GM18909 (cell line): ENCODE data around the gene AOPEP.
"Not testable (repeated sequence)": the region's sequence is repeated elsewhere in the genome, so short reads cannot be mapped to it uniquely, and the experiment has no call there.

Experiments
- ATAC-seq: cut with Tn5 transposase; IDR thresholded peaks from one replicate; pipeline ENCODE4 v1.9.1; 2021; ENCODE audit warnings: mild to moderate bottlenecking; ENCODE audit not compliant: unreplicated experiment, poor library complexity

Gene AOPEP

DNA sequence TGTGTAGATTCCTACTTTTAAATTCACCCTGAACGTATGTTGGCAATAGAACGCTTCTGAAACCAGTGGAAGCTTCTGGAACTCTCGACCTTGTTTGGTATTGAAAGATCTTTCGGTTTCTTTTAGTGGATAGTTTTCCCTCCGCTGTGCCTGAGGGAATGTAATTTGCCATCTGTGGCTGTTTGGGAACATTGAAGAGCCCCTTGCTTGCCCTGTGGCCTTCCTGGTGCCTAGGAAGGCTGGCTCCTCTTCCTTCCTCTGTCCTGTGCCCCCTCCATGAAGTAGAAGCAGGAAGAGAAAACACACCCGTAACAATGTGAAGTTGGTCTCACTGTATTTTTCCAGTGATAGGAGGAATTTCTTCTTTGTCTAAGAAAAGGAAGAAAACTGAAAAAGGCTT is 274.3 kb downstream of the AOPEP start:
- ATAC-seq = no peak

DNA sequence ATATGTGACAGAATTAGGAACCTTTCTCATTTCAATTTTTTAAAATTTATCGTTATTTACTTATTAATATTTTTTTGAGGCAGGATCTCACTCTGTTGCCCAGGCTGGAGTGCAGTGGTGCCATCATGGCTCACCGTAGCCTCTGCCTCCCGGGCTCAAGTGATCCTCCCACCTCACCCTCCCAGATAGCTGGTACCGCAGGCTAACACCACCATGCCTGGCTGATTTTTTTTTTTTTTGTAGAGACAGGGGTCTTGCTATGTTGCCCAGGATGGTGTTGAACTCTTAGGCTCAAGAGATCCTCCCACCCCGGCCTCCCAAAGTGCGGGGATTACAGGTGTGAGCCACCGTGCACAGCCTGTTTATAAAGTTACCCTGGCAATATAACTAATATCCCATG is 275.2 kb downstream of the AOPEP start:
- no peak for ATAC-seq

DNA sequence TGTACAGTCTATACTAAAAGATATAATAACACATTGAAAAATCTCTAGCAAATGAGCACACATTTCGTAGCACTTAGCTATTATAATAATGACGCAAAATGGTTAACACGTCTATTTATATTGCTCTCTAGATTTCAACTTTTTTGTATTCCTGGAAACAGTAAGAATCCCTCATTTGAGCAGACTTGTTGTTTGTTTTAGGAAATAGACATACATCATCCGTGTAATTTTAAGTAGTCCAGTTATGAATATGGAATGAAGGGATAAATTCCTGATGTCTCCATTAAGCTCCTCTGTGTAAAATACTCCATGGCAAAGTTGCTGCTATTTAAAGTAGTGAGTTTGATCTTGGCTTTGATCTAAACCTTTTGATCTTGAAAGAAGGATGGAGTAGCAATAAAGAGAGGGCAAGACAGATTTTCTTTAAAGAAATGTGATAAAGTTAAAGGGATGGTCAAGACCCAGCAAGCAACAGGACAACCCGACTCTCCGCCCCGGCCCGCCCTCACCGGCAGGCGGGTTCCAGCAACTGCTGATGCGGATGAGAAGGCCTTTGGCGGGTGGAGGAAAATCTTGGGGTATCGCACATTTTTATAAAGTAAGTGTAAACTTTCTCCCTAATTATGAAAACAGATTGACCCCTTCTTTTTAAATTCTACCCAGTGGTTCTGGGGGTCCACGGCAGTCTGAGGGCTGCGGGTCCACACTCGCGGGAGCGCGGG is 277.4 kb downstream of the AOPEP start:
- ATAC-seq = peak; percentile 26

DNA sequence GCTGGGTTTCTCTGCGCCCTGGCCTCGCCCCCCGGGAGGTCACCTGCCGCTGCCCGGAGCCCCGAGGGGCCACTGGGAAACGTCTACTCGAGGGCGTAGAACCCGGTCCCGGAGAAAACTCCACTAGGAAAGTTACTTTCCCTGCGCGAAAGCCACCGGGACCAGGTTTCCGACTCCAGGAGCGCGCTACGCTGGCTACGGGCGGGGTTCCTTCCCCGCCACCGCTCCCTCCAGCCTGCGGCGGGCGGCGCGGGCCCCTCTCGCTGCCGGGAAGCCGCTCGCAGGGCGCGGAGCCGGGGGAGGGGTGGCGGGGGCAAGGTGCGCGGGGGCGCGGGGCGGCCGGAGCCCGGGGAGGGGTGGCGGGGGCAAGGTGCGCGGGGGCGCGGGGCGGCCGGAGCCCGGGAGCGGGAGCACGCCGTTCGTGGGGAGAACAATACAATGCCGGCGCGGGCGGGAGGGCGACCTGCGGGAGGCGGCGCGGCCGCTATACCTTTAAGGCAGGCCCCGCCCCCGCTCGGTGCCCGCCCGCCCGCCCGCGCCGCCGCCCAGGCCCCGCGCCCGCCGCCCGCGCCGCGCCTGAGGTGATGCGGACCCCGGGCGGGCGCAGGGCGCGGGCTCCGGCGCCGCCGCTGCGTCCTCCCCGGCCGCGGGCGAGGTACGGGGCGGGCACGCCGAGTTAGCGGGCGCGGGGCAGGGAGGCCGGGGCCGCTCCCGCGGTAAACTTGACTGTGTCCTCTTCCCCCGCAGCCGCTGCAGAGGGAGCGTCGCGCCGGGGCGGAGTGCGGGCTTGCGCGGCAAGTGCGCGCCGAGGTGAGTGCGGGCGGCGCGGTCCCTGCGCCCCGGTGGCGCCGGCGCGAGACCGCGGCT is 278.1 kb downstream of the AOPEP start:
- ATAC-seq = peak; percentile 58

DNA sequence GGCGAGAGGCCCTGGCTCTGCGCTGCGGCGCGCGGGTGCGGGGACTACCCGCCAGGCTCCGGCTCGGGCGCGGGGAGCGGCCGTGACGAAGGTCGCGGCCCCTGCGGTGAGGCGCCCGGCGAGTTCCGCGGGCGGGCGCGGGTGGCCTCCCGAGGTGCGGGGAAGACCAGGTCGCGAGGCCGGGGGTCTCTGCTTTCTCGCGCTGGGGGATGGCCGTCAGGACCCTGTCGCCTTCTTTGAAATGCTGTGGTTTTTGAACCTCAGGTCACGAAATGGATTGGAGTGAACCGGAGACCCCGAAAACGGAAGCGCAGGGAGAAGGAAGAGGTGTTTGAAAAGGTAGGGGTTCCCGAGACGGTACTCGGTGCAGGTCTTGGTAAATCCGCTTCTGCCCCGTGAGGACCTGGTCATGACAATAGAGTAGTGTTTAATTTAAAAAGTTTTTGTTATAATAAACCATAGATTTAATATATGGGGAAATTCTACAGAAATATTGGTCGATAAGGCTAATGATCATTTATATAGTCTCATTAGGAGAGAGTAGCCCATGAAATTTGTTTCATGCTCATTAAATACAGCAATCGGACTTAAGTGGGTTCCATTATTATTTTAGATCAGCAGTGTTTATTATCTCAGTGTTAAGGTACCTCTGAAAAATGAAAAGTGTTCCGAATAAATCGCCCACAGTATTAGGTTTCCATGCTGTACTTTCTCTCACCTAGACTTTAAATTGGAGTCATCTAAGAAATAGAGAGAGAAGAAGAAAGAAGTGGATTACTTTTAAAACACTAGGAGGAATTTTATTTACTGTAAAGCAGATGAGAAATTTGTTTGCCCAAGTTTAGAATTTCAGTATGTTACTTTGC is 279.0 kb downstream of the AOPEP start:
- ATAC-seq = no peak

DNA sequence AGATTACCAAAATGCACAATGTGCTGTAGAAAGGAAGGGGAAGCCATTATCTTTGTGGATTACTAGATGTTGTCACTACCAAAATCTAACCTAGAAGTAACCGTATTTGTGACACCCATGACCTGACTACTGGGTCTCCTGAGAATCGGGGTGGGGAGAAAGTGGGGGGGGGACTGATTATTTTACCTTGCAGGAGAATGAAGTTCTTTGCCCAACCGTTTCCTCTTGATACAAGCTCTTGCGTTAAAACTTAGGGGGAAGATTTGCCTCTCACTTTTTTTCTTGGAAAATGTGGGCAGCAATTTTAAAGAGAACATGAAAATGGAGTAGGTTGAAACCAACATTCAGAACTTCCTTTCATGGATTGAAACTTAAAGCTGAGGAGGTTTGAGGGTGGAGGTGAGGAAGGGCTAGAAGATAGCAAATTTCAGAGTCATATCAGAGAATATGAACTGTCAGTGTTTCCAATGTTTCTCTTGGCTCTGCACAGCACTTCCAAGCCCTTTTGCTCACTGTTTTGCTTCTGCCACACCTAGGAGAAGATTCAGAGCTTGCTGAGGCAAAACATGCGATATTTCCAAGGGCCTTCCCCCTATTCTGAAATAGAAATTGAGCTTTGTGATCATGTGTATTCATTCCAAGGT is 280.8 kb downstream of the AOPEP start:
- ATAC-seq = no peak

DNA sequence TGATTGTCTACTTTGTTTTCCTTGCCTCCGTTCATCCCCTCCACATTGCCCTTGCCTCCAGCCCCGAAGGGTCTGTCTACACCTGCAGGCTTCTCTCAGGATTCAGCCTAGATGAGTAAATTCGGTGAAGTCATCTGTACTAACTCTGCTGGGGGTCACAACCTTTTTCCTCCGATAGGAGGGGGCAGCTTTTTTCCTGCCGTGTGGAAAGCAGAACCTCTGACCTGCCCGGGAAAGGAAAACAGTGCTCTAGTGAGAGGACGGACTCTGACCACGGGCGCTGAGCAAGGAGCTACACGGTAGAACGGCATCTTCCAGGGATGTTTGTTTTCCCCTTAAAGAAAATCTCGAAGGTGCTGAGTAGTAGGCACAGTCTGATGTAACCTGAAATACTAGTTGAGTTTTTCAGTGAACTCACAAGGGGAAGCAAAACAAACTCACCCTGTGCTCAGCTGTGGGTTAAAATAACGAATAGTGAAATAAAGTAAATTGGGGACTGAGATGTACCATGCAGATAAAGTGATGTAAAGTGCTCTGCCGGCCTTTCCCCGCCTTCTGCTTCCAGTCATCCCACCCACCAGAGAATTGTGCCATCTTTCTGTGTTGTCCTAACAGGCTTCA is 281.8 kb downstream of the AOPEP start:
- ATAC-seq = no peak

DNA sequence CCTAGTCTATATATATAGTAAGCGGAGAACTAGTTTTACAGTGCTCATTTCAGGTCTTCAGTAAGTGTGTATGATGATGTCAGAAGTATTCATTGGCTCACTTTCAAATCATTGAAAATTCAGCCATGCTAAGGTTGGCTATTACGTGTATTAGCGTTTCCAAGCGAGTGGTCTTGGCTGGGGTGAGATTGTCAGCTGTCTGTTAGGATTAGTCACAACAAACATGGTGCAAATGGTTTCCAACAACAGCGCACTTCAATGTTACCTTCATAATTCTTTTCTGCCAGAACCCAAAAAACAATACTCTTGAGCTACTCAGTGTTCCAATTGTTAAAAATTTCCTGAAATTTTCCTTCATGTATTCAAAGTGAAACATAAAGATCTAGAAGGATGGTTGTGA is 283.0 kb downstream of the AOPEP start:
- no peak for ATAC-seq

DNA sequence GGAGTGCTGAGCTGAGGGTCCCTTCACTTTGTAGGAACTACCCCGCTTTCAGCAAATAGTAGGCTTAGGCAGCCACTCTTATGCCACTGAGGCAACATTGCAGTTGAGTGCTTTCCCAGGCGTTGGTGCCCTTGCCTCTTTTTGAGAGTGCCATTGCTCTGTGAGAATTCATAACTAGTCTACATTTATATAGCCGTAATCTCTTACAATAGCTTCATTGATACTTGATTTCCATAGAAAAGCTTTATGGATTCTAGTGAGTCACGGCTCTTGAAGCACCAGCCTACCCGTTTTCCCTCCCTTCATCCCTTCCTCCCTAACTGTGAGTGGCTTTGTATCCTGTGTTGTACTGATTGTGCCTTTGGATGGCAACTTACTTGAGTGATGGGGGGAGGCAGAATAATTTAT is 283.9 kb downstream of the AOPEP start:
- no peak for ATAC-seq

DNA sequence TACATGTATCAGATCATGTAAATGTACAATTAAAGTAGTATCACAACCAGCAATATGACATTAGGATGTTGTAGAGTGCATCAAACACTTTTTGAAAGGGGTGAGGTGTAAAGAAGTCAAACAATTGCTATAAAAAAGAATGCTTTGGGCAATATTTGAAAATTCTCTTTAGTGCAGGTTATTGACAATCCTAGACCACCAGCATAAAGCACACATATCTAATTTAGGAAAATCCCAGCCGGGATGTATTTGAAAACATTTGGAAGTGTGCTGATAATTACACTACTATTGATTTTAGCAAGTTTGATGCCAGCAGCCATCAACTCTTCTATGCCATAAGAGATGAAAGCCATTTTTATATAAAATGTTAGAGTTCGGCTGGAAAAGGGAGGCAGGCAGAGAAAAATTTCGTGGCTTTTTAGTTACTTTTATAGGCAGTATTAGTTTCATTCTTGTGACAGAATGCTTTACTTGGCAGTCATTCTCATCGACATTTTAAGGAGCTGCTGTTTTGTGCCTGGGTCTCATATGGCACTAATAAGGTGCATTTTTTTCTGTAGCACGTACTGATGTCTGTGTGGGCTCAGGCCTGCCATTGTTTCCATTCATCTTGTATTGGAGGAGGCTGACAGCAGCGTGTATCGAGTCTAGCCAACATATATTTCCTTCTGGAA is 285.7 kb downstream of the AOPEP start:
- ATAC-seq = no peak

DNA sequence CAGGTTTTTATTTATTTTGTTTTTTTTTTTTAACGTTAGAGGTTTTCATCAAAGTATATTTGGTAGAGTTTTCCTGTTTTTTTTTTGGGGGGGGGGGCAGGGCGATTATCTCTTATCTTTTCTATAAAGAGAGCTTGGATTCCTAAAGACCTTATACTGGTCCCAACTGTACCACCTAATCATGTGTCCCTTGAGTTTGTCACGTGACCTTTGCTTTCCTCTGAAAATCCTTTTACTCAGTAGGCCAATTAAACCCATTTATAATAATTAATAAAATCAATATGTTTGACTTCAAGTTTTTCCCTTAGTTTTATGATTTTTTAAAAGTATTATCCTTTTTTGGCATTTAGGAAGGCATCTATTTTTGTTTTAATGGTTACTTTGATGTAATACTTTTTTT is 286.4 kb downstream of the AOPEP start:
- ATAC-seq = no peak

DNA sequence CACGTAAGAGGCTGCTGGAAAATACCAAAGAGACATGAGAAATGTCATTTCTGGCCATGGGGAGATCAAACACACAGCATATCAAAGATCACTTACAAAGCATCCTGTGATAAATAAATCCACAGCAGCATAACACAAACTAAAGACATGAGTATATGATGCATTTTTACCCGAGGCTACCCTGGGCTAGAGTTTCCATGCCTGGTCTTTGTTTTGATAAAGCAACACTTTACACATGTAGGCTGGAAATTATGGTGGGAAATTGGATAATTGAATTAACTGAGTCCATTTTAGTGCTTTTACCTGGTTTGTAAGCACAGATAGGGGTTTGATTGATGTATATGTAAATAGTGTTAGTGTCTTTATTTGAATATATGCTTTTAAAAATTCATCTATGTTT is 288.4 kb downstream of the AOPEP start:
- no peak for ATAC-seq

DNA sequence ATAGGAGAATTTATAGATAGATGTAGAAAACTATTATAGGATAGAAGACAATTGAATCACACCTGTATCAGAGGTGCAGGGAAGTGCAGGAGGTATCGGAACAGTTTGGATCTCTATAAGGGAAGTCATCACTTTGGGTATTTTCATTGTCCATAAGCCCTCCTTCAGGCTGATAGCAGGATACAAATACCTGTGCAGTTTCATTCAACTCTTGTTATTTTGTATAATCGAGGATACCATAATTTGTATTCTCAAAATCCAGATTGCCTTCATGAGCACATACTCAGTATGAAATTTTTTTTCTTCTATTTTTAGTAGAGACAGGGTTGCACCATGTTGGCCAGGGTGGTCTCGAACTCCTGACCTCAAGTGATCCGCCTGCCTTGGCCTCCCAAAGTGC is 289.1 kb downstream of the AOPEP start:
- ATAC-seq = no peak

DNA sequence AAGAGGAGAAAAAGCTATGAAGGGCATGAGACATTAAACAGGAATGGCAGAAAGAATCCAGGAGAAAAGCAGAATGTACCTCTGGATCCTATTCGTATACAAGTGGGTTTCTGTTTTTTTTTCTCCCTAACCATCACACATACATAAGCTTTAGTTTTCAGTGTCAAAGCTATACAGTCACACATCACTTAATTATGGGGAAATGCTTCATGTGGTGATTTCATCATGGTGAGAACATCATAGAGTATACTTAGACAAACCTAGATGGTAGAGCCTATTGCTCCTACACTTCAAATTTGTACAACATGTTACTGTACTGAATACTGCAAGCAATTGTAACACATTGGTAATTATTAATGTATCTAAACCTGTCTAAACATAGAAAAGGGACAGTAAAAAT is 290.6 kb downstream of the AOPEP start:
- ATAC-seq = no peak

DNA sequence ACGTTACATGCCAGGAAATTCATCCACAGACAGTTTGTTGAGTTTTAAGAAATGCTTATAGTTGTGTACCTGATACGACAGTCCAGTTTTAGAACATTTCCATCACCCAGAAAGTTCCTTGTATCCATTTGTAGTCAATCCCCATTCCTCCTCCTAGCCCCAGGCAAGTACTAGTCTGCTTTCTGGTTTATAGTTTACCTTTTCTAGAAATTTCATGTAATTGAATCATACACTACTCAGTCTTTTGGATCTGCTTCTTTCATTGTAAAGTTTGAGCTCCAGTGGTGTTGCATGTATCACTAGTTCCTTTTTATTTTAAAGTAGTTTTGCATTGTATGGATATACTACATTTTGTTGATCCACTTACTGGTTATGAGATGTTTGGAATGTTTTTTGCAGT is 291.2 kb downstream of the AOPEP start:
- ATAC-seq = no peak

DNA sequence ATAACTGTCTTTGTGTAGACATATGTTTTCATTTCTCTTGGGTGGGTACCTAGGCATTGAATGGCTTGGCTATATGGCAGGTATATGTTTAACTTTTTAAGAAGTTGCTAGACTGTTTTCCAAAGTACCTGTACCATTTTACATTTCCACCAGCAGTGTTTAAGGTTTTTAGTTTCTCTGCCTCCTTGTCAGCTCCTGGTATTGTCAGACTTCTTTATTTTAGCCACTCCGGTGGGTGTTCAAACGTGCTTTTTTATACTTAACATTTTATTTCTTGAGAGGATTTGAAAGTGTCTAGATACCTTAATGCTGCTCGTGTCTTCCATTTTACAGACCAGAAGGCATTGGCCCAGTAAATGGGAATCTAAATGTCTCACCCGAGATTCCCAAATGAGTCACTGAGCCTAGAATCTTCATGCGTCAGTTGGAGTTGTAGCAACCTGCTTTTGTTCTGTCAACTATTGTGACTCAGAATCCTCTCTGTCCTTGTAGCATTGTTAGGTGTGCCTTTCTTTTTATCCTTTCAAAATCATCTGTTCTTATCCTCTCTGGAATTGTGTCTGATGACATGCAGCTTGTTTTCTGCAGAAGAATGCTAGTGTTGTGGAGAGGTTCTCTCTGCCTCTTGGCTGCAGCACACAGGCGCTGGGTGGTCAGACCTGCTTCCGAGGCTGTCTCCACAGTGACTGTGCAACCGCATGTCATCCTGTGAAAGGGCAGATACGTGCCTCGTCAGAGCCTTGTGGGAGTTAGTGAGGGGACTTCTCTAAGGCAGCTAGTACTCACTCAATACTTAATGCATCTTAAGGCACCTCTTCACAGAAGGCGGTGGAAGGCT is 291.8 kb downstream of the AOPEP start:
- no peak for ATAC-seq

DNA sequence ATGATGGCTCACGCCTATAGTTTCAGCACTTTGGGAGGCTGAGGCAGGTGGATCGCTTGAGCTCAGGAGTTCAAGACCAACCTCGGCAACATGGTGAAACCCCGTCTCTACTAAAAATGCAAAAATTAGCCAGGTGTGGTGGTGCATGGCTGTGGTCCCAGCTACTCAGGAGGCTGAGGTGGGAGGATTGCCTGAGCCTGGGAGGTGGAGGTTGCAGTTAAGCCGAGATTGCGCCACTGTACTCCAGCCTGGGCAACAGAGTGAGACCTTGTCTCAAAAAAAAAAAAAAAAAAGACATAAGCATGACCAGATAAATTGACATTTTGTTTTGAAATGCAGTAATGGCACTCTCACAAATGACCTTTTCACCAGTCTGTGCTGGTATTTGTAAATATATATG is 294.1 kb downstream of the AOPEP start:
- not testable (repeated sequence) for ATAC-seq

DNA sequence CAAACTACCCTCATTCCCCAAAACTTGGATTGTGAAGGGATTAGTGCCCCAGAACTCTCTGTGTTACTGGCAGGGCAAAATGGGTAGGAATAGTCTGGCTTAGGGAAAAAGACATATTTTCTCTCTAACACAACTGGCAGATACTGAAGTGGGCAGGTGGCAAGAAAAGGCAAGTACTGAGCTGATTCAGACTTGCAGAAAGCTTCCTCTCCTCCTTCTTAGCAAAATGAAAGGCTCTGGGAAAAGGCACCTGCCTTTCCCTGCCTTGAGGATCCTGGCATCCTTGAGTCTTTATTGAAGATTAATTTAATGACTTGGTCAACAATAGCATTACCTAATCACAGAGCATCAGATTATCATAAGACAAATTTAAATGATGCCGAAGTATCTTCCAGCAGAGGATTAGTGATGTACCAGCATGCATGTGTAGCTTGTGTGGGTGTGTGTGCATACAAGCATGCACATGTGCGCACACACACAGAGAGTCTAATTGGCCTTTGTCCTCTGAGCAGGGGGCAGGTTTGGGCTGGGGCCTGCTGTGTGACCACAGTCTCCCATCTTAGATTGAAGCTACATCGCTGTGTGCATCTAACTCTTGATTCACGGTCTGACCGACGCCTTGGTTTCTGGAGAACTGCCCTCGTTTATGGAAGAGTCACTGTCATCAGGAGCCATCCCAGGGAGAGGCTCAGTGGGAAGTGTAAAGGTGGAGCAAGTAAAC is 294.8 kb downstream of the AOPEP start:
- ATAC-seq = no peak
